H7 (cell line): ENCODE results near the gene CHCHD3. TPM values are rescaled to one million over a fixed set of nuclear protein-coding genes. Genes with fewer than 3 reads are reported as not detected.

Source experiments
- total RNA-seq: library from RNA; depleted of rRNA; stranded (reverse); fragments of >200 nt; shearing (Covaris generic); gene quantifications from 2 replicates; pipeline ENCODE4 v1.2.3, GENCODE V29; 2014; rRNA removed

The CHCHD3 gene
- total RNA-seq, 1 experiment from 2014 or later = 121 TPM

Other genes with a start within 250 kb of the CHCHD3 start
- 44.8 and 52.2 TPM in 2 replicates for gene EXOC4, start 171.0 kb upstream of the CHCHD3 start, total RNA-seq